Omental fat pad (tissue), 4 donors: ENCODE data around the gene OR9A4. TPM values are rescaled to one million over a fixed set of nuclear protein-coding genes. Genes with fewer than 3 reads are reported as not detected.

Experiments
- ATAC-seq: fragments of 150-250 bp; one replicate; pipeline ENCODE4 v1.9.1; 2016; ENCODE audit warnings: mild to moderate bottlenecking, moderate library complexity; ENCODE audit not compliant: low FRiP score
- DNase-seq: peaks from one replicate; pipeline ENCODE4 v3.0.0-alpha.2; 2019; ENCODE audit warnings: low spot score
- total RNA-seq, 4 donors: library from RNA; depleted of rRNA; stranded (reverse); fragments of >200 nt; gene quantifications; one replicate each; pipeline ENCODE4 v1.1.0, GENCODE V29; 2016
- TF ChIP-seq, protein P1 (sequence below), 3 donors: fragments of 450-650 bp; IDR thresholded peaks; one replicate each; pipeline ENCODE4 v1.5.1; 2016 to 2017; ENCODE audit warnings: antibody characterized with exemption in 3 of 3, mild to moderate bottlenecking in 3 of 3, moderate library complexity in 2 of 3

The OR9A4 gene
- total RNA-seq, 4 donors from 2014 or later: 0.95 TPM; not detected in 3

DNA sequence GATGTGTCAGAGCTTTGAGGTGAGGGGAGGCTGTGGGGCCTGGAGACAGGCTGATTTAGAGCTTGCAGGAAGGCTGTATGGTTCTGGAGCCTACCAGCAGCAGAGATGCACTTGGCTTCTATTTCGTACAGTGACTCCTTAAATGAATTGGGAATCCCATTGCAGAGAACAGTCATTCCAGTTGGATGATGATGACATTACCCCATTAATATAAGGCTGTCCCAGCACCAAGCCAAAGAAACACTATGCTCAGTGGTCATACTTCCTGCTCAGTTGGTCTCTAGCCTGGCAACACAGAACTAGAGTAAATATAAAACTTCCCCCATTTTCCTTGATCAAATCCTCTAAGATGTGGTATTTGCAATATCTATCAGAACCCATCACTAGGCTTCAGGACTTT is 36.3 kb downstream of the OR9A4 start:
- no peak for ATAC-seq
- TF ChIP-seq, protein P1, sequence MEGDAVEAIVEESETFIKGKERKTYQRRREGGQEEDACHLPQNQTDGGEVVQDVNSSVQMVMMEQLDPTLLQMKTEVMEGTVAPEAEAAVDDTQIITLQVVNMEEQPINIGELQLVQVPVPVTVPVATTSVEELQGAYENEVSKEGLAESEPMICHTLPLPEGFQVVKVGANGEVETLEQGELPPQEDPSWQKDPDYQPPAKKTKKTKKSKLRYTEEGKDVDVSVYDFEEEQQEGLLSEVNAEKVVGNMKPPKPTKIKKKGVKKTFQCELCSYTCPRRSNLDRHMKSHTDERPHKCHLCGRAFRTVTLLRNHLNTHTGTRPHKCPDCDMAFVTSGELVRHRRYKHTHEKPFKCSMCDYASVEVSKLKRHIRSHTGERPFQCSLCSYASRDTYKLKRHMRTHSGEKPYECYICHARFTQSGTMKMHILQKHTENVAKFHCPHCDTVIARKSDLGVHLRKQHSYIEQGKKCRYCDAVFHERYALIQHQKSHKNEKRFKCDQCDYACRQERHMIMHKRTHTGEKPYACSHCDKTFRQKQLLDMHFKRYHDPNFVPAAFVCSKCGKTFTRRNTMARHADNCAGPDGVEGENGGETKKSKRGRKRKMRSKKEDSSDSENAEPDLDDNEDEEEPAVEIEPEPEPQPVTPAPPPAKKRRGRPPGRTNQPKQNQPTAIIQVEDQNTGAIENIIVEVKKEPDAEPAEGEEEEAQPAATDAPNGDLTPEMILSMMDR (IDR thresholded peaks at IDR 0.05): no peak
- no peak for DNase-seq

DNA sequence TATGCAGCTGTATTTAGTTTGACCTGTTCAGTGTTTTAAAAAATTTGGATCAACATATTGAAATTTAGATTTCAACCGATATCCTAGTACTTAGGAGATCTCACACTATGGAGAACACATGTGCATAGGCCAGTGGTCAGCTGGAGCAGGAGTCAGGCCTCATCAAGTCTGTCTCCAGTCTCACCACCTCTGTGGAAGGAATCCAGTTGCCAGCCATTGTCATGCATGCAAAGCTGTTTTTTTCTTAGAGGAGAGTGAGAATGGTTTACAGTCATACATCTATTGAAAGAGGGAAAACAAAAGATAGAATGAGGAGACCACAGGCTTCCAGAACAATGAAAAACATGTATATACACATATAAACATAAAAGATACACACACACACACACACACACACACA is 38.1 kb downstream of the OR9A4 start:
- DNase-seq: no peak
- ATAC-seq: no peak
- TF ChIP-seq, protein P1 (IDR thresholded peaks at IDR 0.05): no peak

DNA sequence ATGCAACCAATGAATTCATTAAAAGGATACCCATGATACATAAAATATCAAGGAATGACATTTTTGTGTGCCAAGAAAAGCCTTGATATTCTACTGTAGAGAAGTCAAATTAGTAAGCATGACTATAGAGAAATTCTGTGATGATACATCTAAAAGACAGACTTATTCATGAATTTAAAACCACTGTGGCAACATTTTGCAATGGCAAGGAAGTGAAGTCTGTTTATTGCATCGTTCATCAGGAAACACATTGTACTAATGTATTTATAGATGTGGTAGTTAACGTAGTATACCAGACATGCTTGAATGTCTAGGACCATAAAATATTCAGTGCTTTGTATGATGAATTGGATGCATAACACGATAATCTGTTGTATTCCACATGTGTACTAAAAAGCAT is 39.9 kb downstream of the OR9A4 start:
- TF ChIP-seq, protein P1 (IDR thresholded peaks at IDR 0.05): no peak
- no peak for ATAC-seq
- no peak for DNase-seq

DNA sequence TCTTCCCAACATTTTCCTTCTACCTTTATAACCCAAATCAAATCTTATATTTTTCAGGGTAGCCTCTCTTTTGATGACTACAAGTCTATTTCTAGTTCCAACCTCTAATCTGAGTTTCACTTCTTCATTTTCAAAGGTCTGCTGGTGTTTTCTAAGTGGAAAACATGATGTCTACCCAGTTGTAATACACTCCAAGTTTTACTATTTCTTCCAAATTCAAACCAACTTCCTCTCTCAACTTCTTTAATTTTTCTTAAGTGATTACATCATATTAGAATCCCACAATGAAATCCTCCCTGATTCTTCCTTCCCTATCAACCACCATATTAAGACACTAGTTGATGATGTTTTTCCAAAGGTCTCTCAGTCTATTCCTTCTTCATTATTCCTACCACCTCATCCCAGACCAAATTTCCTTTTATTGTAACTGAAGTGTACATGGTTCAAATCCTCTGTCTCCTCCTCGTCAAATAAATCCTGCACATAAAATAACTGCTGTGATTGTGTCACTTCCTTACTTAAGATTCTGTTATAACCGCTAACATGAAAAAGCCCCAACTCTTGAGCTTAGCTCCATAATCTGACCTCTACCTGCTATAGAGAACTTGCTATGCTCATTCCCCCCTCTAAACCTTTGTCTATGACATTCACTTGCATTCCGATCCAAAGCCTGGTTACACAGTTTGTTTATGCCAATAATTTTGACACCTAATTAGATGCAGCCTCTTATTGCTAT is 44.7 kb downstream of the OR9A4 start:
- DNase-seq: no peak
- ATAC-seq: no peak
- TF ChIP-seq, protein P1 (IDR thresholded peaks at IDR 0.05): no peak

Other genes starting within 250 kb of the OR9A4 start
- gene DENND11, start 214.2 kb upstream of the OR9A4 start, total RNA-seq: 10 to 100 TPM; 12.4 to 28.4 (median 19.6) TPM
- under 1 TPM in 1 of 4 donors, not detected in 3; 0.79 TPM for gene WEE2, start 208.0 kb upstream of the OR9A4 start, total RNA-seq
- 100 to 1,000 TPM in 2 of 4 donors, 10 to 100 TPM in 2; 76.8 to 106 (median 92.0) TPM for gene SSBP1, start 178.0 kb upstream of the OR9A4 start, total RNA-seq
- gene TAS2R3, start 152.3 kb upstream of the OR9A4 start, total RNA-seq: 1 to 10 TPM in 2 of 4 donors, under 1 TPM in 2; 0.63 to 5.4 (median 1.8) TPM
- gene TAS2R4, start 139.7 kb upstream of the OR9A4 start, total RNA-seq: 1 to 10 TPM in 2 of 4 donors, under 1 TPM in 2; 0.84 to 3.6 (median 1.6) TPM
- gene TAS2R5, start 126.2 kb upstream of the OR9A4 start, total RNA-seq: 1 to 10 TPM; 2.0 to 4.9 (median 3.4) TPM
- gene PRSS37, start 74.9 kb upstream of the OR9A4 start, total RNA-seq: not detected
- 1 to 10 TPM in 1 of 4 donors, under 1 TPM in 3; 0.25 to 1.1 (median 0.53) TPM for gene CLEC5A, start 30.6 kb downstream of the OR9A4 start, total RNA-seq
- gene TAS2R38, start 57.4 kb downstream of the OR9A4 start, total RNA-seq: not detected
- 10 to 100 TPM in 1 of 4 donors, 1 to 10 TPM in 1, under 1 TPM in 2; 0.93 to 27.6 (median 1.2) TPM for gene MGAM, start 79.5 kb downstream of the OR9A4 start, total RNA-seq
- 1 to 10 TPM in 1 of 4 donors, under 1 TPM in 2, not detected in 1; 0.19 to 1.9 (median 0.19) TPM for gene MGAM2, start 195.3 kb downstream of the OR9A4 start, total RNA-seq